HG03558 (cell line): ENCODE measurements around the gene ABHD2.
"Not testable (repeated sequence)": the region's sequence is repeated elsewhere in the genome, so short reads cannot be mapped to it uniquely, and the experiment has no call there.

ENCODE experiments used
- ATAC-seq: cut with Tn5 transposase; IDR thresholded peaks from one replicate; pipeline ENCODE4 v1.9.1; 2021; ENCODE audit warnings: moderate number of reproducible peaks; ENCODE audit not compliant: unreplicated experiment; ENCODE audit errors: extremely low read depth

ABHD2 gene

DNA sequence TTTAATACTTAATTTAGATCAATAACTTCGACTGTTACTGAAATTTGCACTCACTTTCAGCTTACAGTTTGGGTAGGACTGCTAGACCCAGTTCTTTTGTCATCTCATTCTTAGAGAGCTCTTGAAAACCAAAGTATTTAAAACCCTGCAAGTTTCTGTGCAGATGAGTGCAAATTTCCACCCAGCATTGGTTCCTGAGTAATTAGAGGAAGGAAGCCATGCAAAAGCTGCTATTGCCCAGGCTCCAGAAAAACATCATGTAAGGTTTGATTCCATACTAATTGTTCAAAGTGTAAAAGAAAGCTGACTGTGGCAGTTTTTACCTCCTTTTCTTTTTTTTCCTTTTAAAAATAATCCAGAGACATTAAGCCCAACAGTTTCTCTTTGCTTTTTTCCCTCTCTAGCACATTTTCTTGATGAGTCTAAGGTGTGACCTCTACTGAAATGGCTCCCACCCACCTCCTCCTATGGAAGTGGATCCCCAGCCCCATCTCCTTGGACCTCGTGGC lies 30.3 kb downstream of the ABHD2 start:
- ATAC-seq, result no peak

GRCh38 chr15:89119489-89120478 lies 31.5 kb downstream of the ABHD2 start:
- ATAC-seq, result no peak

DNA sequence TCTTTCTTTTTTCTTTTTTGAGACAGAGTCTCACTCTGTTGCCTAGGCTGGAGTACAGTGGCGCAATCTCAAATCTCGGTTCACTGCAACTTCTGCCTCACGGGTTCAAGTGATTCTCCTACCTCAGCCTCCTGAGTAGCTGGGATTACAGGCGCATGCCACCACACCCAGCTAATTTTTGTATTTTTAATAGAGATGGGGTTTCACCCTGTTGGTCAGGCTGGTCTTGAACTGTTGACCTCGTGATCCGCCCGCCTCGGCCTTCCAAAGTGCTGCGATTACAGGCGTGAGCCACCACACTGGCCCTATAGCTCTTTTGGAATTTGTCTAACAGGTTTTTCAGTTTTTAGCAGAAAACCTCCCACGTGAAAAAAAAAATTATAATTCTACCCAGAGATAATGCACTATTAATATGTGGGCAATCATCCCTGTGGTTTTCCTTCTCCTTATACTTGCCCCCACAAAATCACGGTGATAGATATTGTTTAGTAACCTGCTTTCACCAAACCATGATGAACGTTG lies 32.3 kb downstream of the ABHD2 start:
- not testable (repeated sequence) for ATAC-seq

- no peak for ATAC-seq
These were observed 33.2 kb downstream of the ABHD2 start for GRCh38 chr15:89121414-89121813.

- no peak for ATAC-seq
These were observed 34.4 kb downstream of the ABHD2 start for GRCh38 chr15:89122505-89123180.

DNA sequence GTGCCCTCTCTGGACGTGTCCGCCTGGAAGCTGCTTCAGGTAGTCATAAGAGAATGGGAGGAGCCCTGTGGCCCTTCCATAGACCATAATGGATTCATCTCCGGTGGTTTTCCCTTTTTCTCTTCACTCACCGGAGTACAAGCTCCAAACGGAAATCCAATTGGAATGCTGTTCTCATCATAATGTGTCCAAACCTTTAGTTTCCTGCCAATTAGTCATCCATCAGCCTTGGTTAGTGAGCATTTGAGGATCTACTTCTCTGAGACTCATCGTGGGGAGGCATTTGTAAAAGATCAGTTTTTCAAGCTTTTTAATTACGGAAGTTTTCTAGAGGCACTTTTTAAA lies 34.9 kb downstream of the ABHD2 start:
- no peak for ATAC-seq

GRCh38 chr15:89125088-89125826 lies 37.0 kb downstream of the ABHD2 start:
- ATAC-seq, result no peak

- ATAC-seq, result no peak
These were observed 37.8 kb downstream of the ABHD2 start for GRCh38 chr15:89126009-89126408.

- ATAC-seq, result no peak
These were observed 38.9 kb downstream of the ABHD2 start for GRCh38 chr15:89127054-89127702.

- ATAC-seq, result no peak
These were observed 40.3 kb downstream of the ABHD2 start for GRCh38 chr15:89128320-89129122.

- ATAC-seq, result no peak
These were observed 41.0 kb downstream of the ABHD2 start for GRCh38 chr15:89129123-89129815.

DNA sequence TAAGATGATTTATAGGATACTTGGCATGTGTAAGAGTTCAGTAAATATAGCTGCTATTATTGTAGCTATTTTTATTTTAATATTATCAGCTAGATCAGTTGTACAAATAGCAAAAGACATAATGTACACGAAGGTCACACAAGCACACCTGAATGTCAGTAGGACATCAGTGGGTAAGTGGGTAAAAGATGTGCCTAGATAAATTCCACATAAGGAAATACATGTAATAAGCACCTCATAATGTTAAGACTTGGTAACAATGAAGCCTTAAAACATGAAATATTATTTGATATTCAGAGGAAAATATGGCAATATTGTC lies 41.5 kb downstream of the ABHD2 start:
- ATAC-seq, result no peak

DNA sequence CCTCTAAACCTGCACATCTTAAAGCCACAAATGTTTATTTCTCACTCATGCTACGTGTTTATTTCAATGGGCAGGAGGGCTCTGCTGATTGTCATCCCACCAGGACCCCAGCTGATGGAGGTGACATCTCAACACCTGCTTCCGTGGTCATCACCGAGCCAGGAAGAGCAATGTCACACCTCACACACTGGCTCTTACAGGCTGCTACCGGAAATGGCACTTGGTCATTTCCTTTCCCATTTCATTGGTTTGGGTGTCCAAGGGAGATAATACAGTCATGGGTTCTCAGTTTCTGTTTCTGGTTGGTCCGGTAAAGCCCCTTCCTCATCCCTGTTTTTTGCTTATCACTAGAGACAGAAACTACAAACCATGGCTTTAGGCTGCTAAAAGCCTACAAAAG lies 41.9 kb downstream of the ABHD2 start:
- ATAC-seq, result no peak

DNA sequence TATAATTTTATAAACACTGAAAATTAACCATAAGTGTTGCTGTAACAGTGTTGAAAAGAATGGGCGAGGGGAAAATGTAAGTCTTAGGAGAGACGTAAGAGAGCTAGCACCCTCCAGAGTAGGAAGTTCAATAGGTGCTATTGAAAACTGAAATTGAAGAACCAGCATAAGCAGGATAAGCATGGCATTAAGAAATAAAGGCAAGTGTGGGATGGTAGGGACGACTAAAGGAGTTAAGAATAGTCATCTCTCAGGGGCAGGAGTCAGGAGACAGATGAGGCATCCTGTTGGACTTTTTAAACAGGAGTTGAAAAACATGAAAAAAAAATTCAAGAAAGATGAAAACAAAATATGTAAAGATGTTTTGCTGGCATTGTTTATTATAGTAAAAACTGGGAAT lies 43.5 kb downstream of the ABHD2 start:
- ATAC-seq, result no peak

DNA sequence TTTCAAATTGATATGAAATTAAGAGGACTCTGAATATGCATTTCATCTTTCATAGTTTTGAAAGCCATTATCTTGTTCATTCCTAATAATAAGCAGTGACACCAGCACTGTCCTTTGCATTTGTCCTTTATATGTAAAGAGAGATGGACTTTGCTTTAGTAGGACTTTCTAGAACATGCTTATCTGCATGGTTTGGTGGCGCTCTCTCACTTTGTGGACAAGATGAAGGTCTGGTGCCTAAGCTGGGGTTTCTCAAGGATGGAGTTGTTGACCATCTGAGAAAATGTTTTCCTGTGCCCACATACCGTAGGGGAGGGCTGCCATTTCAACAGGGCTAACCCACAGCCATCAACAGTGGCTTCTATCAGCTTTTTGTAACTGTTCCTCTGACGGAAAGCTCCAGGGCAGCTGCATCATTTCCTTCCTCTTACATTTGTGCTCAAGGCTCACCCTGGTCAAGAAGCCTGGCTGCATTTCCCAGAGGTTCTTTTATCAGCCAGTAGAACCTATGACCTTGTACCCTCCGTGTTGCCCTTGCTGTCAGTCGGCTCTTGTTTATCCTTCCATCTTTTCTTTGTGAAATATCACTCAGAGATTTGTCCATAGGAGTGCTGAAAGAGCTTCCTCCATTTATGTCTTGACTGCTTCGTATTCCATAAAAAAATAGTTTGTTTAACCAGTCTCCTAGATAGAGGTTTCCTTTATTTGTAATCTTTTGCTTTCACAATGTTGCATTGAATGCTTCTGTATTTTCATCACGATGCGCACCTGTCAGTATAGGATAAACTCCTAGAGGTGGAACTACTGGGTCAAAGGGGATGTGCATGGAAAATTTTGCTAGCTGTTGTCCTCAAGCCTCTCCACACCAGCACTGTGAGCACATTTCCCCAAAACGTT lies 44.6 kb downstream of the ABHD2 start:
- ATAC-seq, result no peak

DNA sequence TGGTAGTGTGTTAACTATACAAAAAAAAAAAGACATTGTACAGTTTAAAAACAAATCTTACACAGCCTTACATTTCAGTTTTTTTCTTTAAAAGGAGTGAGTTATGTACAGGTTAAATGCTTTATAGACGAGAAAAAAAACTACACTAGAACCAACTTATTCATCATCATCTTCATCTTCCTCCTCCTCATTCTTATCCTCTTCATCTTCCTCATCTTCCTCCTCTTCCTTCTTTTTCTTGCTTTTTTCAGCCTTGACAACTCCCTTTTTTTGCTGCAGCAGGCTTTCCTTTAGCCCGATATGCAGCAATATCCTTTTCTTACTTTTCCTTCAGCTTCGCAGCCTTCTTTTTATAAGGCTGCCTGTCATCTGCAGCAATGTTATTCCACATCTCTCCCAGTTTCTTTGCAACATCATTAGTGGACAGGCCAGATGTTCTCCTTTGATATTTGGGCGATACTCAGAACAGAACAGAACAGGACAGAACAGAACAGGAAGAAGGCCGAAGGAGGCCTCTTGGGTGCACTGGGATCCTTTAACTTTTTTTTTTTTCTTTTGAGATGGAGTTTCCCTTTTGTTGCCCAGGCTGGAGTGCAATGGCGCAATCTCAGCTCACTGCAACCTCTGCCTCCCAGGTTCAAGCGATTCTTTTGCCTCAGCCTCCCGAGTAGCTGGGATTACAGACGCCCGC lies 47.3 kb downstream of the ABHD2 start:
- ATAC-seq, result not testable (repeated sequence)
